HG03575 (cell line): ENCODE data around the gene LRP1B.
"Not testable (repeated sequence)": the region's sequence is repeated elsewhere in the genome, so short reads cannot be mapped to it uniquely, and the experiment has no call there.

Experiments used
- ATAC-seq: cut with Tn5 transposase; IDR thresholded peaks from one replicate; pipeline ENCODE4 v1.9.1; 2021; ENCODE audit not compliant: unreplicated experiment, insufficient number of reproducible peaks, low FRiP score; ENCODE audit errors: extremely low read depth

The LRP1B gene

GRCh38 chr2:140307532-140307931 is 1823.3 kb downstream of the LRP1B start:
- ATAC-seq: no peak

- ATAC-seq: no peak
Measured at GRCh38 chr2:140295767-140296166, 1835.0 kb downstream of the LRP1B start.

- no peak for ATAC-seq
Measured at GRCh38 chr2:140288726-140289125, 1842.1 kb downstream of the LRP1B start.

GRCh38 chr2:140288213-140288612 is 1842.6 kb downstream of the LRP1B start:
- no peak for ATAC-seq

- ATAC-seq: no peak
Measured at GRCh38 chr2:140286377-140286776, 1844.4 kb downstream of the LRP1B start.

DNA sequence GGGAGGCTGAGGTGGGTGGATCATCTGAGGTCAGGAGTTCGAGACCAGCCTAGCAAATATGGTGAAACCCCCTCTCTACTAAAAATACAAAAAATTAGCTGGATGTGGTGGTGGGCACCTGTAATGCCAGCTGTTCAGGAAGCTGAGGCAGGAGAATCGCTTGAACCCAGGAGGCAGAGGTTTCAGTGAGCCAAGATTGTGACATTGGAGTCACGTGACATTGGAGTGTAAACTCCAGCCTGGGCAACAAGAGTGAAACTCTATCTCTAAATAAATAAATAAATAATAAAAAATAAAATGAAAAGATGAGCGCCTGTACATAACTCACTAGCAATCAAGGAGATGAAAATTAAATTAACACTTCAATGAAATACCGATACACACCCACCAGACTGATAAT is 1853.5 kb downstream of the LRP1B start:
- not testable (repeated sequence) for ATAC-seq

DNA sequence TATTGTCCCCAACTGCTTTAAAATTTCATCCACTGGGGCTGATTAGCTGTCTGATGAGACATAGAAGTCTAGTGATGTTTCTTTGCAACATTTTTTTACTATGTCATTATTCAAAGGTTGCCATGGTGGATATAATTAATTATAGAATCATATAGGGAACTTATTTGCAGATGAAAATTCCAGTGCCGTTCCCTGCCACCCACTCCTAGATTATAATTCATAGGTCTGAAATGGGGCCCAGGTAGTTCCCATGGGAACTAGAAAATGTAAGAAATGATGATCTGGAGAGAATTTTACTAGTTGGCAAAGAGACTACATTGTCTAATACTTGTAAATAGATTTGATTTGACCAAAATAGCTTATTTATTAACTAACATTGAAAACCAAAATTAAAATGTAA is 1854.2 kb downstream of the LRP1B start:
- no peak for ATAC-seq

DNA sequence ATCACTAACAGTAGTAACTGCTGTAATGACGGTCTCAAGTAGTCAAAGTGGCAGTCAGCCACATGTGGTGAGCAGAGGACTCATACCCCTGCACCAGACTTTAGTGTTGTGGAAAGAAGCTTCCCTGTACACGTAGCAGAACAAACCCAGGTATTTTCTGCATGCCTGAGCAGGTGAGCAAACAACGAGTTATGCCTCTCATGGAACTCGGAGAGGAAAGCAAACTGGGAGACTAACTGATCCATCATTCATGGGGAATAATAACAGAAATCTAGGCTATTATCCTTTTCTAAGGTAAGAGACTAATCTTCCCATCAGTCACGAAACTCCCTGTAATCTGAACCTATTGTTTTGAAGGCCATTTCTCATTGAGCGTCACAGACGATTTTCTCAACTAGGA is 1855.4 kb downstream of the LRP1B start:
- no peak for ATAC-seq

DNA sequence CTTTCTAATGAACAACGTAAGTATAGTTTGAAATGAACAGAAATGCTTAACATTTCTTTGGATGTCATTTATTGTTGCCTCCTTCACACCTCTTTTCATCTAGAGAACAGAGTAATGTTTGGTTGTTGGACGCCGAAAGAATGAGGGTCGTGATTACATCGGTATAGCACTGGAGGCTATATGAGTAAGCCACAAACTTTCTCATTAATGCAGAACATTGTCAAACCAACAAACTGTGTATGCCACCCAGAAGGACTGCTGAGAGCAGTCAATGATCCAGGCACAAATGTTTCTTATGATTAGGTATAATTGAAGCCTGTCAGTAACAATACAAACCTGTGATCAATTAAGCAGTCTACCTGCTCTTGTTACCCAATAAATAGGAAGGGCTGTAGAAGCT is 1855.9 kb downstream of the LRP1B start:
- ATAC-seq: no peak

GRCh38 chr2:140273958-140274357 is 1856.9 kb downstream of the LRP1B start:
- no peak for ATAC-seq

DNA sequence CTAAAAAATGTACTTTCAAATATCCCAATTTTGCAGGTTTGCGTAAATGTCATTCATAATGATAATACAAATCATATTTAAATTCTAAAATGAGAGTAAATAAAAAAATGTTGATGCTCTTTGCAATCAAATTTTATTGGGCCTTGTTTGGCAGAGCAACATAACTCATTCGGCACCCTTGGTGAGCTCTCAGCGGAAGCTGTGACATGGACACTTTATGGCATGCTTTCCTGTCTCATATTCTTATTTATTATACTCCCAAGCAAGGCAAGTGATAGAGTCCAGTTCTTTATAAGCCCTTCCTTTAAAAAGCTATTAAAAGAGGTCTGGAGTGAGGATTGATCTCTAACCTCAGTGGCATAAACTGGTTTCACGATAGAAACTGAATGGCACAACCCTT is 1857.4 kb downstream of the LRP1B start:
- ATAC-seq: no peak

DNA sequence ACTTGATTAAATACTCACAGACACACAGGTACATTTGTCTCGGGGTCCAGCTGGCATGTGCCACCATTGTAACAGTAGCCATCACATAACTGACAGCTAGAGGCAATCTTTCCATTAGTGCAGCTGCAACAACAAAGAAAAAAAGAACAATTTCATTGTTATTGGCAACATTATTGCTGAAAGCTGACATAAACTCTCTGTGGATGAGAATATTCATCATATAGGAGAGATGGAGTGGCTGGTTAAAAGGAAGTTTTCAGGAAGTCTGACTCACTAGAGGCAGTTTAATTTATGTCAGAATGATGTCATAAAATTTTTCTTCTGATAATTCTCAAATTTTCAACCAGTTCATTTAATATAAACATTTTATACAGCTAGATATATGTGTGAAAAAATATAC is 1860.6 kb downstream of the LRP1B start:
- no peak for ATAC-seq

GRCh38 chr2:140269000-140269399 is 1861.8 kb downstream of the LRP1B start:
- no peak for ATAC-seq

DNA sequence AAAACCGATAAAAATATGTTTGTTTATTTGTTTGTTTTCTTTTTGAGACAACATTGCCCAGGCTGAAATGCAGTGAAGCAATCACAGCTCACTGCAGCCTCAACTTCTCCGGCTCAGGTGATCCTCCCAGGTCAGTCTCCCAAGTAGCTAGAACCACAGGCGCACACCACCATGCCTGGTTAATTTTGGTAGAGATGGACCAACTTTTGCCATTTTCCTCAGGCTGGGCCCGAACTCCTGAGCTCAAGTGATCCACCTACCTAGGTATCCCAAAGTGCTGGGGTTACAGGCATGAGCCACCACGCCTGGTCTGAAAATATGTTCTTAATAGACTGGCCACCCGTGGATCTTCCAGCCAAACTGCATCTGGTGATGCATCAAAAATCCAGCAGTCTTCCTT is 1867.9 kb downstream of the LRP1B start:
- ATAC-seq: no peak

DNA sequence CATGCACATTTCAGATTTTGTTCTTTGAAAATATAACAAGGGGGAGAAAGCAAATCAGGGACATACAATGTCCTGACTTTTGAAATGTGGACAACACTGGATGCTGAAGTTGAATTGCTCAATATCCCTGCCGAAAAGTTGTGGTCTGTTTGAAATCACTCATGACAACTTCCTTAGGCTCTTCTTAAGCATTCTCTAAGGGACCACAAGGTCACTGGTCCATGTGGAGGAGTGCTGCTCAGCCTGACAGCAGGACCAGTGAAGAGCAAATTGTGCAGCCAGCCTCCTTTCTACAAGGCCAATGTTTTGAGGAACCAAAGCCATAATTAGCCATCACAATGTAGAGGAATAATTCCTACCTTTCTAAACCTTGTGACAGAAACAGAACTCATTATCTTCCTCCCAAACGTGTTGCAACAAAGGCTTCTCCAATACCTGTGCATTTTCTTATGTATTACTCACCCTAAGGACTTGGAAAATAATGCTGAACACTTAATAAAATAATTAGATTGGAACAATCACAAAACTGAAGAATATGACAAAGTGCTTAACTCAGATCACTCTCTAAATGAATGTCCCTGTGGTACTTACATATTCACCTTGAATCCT is 1873.0 kb downstream of the LRP1B start:
- ATAC-seq: no peak

DNA sequence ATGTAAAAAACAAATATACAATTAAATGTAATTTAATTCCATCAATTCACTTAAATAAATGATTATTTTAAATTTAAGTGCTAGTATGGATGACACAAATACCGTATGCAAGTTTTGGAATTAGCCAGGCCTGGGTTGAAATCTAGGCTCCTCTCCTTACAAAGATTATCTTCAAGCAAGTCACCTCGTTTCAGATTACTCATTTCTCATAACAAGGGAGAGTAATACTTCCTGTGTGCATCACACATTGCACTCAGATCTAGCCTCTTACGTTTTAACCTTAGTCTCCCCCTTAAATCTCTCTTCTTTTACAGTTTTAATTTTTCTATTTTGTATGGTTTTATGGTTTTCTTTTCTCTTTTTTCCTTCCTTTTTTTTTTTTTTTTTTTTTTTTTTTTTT is 1874.7 kb downstream of the LRP1B start:
- ATAC-seq: no peak

DNA sequence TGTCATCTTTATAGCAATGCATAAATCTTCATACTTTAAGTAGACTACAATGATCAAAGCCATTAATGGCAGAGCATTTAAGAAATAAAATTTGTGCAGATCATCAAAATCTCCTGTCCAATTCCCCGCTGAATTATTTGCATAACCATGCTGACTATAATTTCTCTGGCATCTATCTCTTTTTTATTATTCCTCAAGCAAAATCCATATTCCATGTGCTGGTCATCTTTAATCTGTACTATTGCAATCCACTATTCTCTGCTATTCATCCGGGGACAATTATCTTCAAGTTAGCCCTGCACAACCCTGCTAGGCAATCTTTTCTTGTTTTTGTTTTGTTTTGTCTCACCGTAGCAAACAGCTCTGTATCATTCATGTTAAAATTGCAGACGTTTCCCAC is 1881.0 kb downstream of the LRP1B start:
- ATAC-seq: no peak

GRCh38 chr2:140248623-140249022 is 1882.2 kb downstream of the LRP1B start:
- ATAC-seq: no peak

- ATAC-seq: no peak
Measured at GRCh38 chr2:140247451-140248195, 1883.2 kb downstream of the LRP1B start.

GRCh38 chr2:140246957-140247356 is 1883.9 kb downstream of the LRP1B start:
- ATAC-seq: no peak

DNA sequence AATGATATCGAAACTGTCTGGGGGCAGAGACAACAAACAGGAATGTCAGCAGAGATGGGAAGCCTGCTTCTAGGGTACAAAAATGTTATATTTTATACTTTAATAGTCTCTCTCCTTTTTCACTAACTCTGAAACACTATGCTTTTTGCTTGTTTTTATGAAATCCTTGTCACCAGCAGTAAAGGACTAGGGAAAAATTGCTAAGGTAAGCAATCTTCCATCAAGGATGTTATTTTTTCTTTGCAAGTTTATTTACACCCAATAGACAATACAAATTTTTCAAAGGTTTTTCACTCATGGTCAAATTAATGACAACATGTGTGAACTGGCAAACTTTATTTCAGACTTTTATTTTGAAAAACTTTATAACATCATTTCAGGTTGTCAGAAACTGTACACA is 1884.8 kb downstream of the LRP1B start:
- ATAC-seq: no peak
